GM18526 (cell line): ENCODE results near the gene RNASEL.

ENCODE experiments used
- POLR2A ChIP-seq: IDR thresholded peaks from 3 replicates; pipeline ENCODE4 v1.6.1; 2011; ENCODE audit not compliant: insufficient read length; ENCODE audit errors: extremely low read depth

The RNASEL gene

DNA sequence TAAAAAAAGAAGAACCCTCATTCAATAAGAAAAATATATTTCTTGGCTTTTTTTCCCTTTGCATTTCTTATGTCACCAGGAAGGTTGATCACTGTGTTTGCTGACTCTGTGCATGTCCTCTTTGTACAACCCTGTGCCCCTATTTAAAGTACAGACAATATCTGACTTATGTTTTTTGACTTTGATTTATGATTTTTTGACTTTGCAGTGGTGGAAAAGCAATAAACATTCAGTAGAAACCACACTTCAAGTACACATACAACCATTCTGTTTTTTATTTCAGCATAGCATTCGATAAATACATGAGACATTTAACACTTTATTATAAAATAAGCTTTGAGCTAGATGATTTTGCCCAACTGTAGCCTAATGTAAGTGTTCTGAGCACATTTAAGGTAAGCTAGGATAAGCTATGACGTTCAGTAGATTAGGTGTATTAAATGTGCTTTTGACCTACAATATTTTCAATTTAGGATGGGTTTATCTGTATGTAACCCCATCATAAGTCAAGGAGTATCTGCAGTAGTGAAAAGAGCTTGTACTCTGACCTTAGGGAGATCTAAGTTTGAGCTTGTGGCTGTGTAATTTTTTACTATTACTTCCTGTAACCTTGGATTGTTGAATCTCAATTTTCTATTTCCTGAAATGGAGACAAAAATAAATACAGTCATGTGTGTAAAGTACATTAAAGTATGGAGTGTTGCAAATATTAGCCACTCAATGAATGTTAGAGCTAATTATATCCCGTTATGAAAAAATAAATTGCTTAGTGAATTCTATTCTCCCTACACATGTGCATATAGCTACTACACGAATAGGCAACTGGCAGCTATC is 1.2 kb downstream of the RNASEL start:
- no peak for TF ChIP-seq POLR2A

DNA sequence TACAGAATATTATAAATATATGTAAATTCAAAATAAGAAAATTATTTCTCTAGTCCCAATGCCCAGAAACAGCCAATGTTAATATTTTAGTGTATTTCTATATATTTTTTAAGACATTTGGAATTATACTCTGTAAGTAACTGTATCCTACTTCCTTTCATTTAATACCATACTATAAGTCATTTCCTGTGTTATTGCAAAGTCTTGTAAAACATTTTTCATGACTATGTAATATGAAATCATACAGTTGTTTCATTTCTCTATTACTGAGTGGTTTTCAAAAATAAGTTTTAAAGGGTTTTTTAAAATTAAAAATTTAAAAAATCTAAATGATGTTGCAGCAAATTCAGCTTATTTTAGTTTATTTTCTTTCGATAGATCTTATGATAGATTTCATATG is 2.0 kb downstream of the RNASEL start:
- no peak for TF ChIP-seq POLR2A

DNA sequence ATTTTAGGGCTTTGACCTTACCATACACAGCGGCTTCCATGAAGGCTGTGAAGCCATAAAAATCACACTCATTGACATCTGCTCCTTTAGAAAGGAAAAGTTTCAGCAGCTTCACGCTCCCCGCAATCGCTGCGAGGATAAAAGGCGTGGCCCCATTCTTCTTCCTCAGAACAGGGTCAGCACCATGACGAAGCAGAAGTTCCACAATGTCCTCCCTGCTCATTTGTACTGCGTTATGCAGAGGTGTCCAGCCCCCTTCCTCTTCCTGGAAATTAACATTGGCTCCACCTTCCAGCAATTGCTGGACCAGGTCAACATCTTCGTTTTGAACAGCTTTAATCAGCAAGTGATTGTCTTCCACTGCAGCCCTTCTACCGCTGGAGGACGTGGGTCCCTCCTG is 2.7 kb downstream of the RNASEL start:
- TF ChIP-seq POLR2A: no peak

DNA sequence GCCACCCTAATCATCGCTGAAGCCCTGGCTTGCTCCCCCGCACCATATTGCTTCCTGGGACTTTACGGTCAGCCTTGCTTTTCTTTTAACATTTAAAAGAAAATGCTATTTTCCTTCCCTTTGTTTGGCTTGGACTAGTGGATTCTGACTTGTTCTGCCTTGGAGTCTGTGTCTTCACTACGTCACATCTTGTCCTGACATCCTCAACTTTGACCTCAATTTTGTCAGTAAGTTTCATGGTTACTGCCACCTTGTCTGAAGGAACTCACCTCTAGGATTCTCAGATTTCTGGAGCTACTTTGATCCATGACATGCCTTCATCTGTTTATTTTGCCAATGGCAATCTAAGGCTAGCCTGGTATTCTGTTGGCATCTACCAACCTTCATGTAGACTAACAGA is 4.3 kb downstream of the RNASEL start:
- no peak for TF ChIP-seq POLR2A

DNA sequence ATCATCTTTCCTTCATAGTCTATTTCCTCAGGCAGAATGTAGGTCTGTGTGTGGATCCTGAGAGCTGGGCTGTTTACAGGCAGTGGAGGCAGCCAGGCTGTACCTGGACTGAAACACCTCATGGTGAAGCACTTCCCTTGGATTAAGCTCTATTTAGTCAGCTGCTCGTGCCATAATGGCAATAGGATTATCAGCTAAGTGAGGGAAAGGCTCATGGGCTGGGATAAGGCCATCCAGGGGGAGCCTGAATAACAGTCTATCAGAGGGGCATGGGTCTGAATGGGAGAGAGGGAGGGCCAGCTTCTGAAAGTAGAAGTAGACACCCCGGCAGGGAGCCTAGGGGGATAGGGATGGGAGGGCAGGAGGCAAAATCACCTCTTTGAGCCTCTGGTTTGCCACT is 8.3 kb downstream of the RNASEL start:
- no peak for TF ChIP-seq POLR2A

DNA sequence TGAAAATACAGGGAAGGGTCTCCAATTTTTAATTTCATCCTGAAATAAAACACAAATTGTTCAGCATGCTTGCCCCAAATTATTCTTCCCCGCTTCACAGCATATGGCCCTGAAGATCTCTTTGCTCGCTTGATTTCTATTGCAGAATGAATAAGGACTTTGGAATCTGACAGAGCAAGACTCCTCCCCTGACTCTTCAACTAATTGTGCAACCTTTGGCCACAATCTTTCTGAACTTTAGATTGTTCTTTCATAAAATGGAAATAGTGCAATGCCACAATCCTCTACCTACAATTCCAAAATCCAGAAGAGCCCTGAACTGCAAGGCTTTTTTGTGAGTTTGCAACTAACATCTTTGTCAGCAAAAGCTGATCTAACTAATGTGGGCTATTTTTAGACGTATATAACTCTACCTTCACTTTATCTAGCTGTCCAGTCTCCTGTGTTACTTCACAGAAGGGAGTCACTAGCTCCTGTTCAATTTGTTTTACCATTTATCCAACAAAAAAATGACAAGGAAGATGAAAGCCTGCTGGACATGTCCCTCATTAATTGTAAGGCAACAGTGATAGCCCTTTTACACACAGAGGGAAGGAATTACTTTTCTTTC is 13.4 kb downstream of the RNASEL start:
- no peak for TF ChIP-seq POLR2A

DNA sequence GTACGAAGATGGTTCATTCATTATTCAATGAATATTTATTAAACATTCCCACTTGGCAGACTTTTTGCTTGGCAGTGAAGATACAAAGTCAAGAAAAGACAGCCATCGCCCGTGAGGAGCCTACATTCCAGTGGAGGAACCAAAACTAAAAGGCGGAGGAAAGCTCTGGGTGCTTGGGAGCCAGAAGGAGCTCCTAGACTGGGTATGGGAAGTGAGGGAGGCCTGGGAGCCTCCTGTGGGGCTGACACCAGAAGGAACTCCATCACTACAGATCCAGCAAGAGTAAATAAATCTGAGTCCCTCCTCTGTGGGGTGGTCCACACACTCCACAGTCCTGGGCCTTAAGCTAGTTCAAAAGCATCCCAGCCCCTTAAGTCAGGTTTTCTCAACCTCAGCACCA is 14.9 kb downstream of the RNASEL start:
- TF ChIP-seq POLR2A: no peak

DNA sequence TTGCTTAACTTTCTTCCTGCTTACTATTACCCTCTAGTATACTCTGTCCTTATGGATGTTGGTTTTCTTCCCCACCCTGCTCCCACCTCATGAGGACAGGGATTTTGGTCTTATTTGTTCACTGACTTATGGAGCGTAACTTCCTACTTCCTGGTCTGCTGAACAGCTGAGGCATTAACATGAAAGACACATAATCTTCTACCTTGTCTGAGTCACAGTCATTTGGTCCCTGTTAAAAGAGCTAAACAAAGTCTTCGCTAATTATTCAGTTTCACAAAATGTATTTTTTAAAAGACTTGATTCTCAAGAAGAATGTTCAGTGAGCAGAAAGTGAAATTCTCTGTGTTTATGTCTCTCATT is 18.5 kb downstream of the RNASEL start:
- TF ChIP-seq POLR2A: no peak

DNA sequence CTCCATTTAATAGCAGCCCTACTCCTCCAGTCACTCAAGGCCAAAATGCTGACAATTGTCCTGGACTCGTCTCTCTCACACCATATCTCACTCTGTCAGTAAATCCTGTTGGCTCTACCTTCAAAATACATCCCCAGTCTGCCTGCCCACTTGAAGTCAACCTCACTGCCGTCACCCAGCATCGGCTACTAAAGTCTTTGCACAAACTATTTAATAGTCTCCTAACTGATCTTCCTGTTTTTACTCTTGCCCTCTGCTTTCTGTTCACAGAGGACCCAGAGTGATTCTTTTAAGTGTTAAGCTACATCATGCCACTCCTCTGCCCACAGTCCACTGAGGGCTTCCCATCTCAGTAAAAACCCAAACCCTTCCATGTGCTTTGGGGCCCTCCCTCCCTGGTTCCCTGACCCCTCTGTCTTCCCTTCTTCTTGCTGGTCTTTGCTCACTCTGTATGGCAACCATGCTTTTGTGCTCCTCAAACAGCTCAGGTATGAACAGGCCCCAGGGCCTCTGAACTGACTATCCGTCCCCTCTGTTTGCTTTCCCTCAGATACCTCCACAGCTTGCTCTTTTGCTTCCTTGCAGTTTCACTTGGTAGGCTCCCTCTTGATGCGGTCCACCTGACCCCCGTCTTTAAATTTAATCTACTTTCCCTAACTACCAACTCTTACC is 19.0 kb downstream of the RNASEL start:
- no peak for TF ChIP-seq POLR2A

DNA sequence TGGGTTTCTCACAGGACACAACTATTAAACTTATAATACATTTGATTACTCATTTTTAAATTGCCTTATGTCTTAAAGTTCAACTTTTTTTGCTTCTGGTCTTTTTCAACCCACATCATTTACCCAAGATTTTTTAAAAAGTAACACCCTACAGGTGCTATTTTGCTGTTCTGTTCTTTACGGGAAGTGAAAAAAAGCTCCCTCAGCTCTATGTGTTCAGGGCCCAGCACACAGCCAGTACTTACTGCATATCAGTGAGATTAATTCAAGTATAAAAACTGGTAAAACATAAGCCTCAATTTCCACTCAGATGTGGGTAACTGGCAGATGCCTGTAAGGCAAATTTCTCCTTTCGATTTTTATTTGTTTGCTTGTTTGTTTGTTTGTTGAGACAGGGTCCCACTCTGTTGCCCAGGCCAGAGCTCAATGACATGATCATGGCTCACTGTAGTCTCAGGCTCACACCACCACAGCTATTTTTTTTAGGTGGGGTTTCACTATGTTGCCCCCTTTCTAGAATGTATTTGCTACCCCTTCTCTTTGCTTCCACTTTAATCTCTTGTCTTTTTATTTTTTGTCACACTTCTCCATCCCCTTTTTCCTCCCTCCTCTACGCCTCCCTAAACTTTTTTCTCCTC is 20.3 kb downstream of the RNASEL start:
- no peak for TF ChIP-seq POLR2A

DNA sequence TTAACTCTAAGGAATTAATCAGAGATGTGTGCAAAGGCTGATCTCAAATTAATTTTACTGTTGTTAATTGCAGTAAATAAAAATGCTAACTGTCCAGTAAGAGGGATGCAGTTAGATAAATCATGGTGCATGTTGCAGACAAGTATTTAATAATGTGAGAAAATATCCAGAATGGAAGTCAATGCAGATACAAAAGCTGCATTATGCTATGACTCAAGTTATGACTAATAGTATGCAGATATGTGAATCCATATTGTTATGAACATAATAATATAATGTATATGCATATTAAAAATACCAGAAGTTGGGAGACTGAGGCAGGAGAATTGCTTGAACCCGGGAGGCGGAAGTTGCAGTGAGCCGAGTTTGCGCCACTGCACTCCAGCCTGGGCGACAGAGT is 21.4 kb downstream of the RNASEL start:
- TF ChIP-seq POLR2A: no peak

DNA sequence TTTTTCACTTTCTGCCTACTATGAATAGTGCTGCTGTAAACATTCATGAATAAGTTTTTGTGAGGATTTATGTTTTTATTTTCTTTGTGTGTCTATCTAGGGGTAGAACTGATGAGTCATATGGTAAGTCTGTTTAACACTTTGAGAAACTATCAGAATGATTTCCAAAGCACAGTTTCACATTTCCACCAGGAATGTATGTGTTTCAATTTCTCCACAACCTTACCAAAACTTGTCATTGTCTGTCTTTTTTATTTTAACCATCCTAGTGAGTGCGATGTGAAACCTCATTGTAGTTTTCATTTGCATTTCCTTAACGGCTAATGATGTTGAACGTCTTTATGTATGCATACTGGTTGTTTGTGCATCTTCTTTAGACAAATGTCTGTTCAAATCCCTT is 23.5 kb downstream of the RNASEL start:
- no peak for TF ChIP-seq POLR2A

DNA sequence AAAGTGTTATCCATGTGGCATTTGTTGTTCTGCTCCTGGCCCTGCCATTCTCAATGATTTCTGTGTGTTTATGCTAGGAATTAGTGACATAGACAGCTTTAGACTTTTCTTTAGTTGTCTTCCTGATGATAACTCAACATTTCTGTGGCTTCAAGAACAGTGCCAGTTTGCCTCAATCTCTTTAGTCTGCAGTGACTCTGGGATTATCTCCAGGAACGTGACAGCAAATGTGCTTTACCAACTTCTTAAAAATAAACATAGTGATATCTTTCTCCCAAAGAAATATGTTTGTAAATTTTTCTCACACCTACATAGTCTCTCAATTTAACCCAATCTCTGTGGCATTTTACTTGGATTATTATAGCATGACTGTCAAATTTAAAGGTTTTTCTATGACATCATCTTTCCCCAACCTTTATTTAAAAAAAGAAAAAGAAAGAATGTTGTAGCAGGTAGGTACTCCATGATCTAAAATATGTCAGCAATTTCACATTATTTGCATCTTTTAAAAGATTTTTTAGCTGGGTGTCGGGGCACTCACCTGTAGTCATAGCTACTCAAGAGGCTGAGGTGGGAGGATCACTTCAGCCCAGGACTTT is 24.6 kb downstream of the RNASEL start:
- TF ChIP-seq POLR2A: no peak

DNA sequence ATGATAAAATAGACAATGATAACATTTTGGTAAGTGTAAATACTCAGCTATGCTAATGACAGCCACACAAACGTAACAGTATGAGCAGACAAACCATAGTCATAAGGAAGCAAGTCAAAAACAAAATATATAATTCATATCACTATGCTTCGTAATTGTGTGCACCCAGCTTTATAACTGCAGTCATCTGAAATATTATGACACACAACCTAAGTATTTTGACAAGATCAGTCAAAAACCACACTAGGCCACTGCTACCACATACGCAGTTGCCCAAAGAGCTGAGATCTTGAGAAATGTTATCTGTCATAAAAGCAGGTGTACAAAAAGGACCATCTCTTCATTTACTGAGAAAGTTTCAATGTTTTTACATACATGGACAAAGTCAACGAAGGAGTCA is 26.0 kb downstream of the RNASEL start:
- no peak for TF ChIP-seq POLR2A

DNA sequence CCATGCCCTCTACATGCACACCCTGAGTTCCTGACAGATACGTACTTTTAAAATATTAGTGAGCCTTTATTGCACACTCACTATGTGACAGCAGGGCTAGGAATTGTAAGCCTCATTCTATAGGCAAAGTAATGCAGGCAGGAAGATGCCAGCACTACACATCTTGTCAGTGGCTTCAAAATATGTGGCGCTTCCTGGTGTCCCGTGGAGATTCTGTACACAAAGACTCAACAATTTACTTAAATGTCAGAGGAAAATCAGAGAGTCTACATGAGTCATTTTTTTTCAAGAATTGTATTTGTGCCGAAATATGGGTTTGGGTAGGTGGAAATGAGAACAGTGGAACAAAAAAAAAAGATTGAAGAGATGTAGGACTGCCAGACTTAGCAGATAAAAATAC is 27.6 kb downstream of the RNASEL start:
- no peak for TF ChIP-seq POLR2A
